Sigmoid colon (tissue), 7 donors: ENCODE measurements around the gene ESR1. TPM values are rescaled to one million over a fixed set of nuclear protein-coding genes. Genes with fewer than 3 reads are reported as not detected.
"Not testable (repeated sequence)": the region's sequence is repeated elsewhere in the genome, so short reads cannot be mapped to it uniquely, and the experiment has no call there.

Experiments used
- DNase-seq: peaks from one replicate; pipeline ENCODE4 v3.0.0-alpha.2; 2019
- H3K27ac ChIP-seq, 4 donors: fragments of 200-600 bp; sonication (generic); one replicate each; pipeline ENCODE4 v1.5.1; 2016 to 2019; ENCODE audit warnings: mild to moderate bottlenecking in 1 of 4
- H3K27me3 ChIP-seq, 3 donors: fragments of 200-600 bp; sonication (generic); one replicate each; pipeline ENCODE4 v1.5.1; 2019; ENCODE audit warnings: mild to moderate bottlenecking in 1 of 3
- H3K36me3 ChIP-seq, 4 donors: fragments of 200-600 bp; sonication (generic); one replicate each; pipeline ENCODE4 v1.5.1; 2016 to 2019
- H3K4me1 ChIP-seq, 4 donors: fragments of 200-600 bp; sonication (generic); one replicate each; pipeline ENCODE4 v1.5.1; 2017 to 2019
- H3K4me3 ChIP-seq, 4 donors: fragments of 200-600 bp; sonication (generic); one replicate each; pipeline ENCODE4 v1.5.1; 2017 to 2019; ENCODE audit warnings: mild to moderate bottlenecking in 2 of 4, moderate library complexity in 1 of 4
- H3K9me3 ChIP-seq, 4 donors: fragments of 200-600 bp in 3 of 4; sonication (generic) in 3 of 4; one replicate each; pipeline versions ENCODE4 v1.5.1 to v1.6.1; 2013 to 2019
- EP300 ChIP-seq, 4 donors: sonication (generic); formaldehyde crosslinking; IDR thresholded peaks; one replicate each; pipeline ENCODE4 v1.6.1; 2017; ENCODE audit warnings: antibody characterized with exemption in 4 of 4
- POLR2A ChIP-seq, 2 donors: fragments of 450-650 bp; IDR thresholded peaks; one replicate each; pipeline ENCODE4 v1.6.1; 2016; ENCODE audit warnings: antibody characterized with exemption in 2 of 2, mild to moderate bottlenecking in 2 of 2, moderate library complexity in 2 of 2
- POLR2AphosphoS5 ChIP-seq, 4 donors: sonication (generic); formaldehyde crosslinking; IDR thresholded peaks; one replicate each; pipeline ENCODE4 v1.6.1; 2017; ENCODE audit warnings: antibody characterized with exemption in 4 of 4
- whole genome bisulfite sequencing, 2 donors: extraction: QIAGEN DNeasy Blood & Tissue Kit; methylation state at CpG; one replicate each; pipeline ENCODE4 v1.1.7; 2013; 5-methylcytosine and 5-hydroxymethylcytosine counted together
- intact Hi-C: fragments of 100-400 bp; cut with DNase I; formaldehyde crosslinking; loops from one replicate; pipeline ENCODE4 v1.15.1; 2023
- polyA plus RNA-seq, 3 donors: library from polyadenylated mRNA; stranded (reverse); fragments of 200-250 nt; gene quantifications; one replicate each; pipeline ENCODE4 v1.2.3, GENCODE V29; 2013
- total RNA-seq, 4 donors: library from RNA; depleted of rRNA; stranded (reverse); fragments of >200 nt; gene quantifications; one replicate each; pipeline ENCODE4 v1.1.0, GENCODE V29; 2016
- TF ChIP-seq, protein P1 (sequence below), 4 experiments: fragments of 450-650 bp in 3 of 4; fragments of 200-600 bp in 1 of 4; IDR thresholded peaks; one replicate each; pipeline ENCODE4 v1.5.1; 2016 to 2019; ENCODE audit warnings: antibody characterized with exemption in 4 of 4, mild to moderate bottlenecking in 3 of 4, moderate library complexity in 2 of 4
- donor health status: healthy with polysubstance abuse.
- donor health status: Bipolar disorder and iron deficiency.
- donor health status: healthy.

ESR1 gene
- total and polyA plus RNA-seq, 7 donors, result under 0.01 to 2.2 (median 0.91) TPM; not detected in 1

DNA sequence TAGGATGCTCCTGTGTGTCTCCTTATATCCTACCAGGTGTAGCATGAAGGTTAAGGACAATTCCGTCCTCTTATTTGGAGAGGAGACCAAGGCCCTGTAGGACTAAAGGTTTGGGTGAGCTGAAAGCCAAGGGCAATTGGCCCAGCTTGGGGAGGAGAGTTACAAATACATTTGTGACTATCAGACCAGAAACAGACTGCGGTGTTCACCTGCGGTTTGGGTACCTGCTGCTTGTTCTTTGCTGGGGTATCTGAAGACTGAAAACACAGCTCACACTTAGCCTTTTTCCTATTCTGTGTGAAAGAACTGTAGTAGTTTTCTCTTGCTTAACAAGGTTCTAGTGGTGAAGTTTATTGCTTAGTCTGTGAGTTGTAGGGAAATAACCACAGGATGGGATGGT, 55.0 kb downstream of the ESR1 start:
- Histone ChIP-seq H3K4me1 (no peaks in the 10 kb centered on the region), H3K36me3 (no peaks in the 10 kb centered on the region), H3K9me3 (no peaks in the 10 kb centered on the region), H3K27ac (no peak overlapping the region), H3K4me3 (no peak overlapping the region), H3K27me3 (no peaks in the 10 kb centered on the region)
- intact Hi-C loops, result no loop called here
- no peak for DNase-seq
- 92 to 95% methylated on average over 3 of the region's 3 CpGs for WGBS, 2 donors
- no peak for TF ChIP-seq EP300 (IDR thresholded peaks at IDR 0.05)
- TF ChIP-seq POLR2A (IDR thresholded peaks at IDR 0.05), result no peak
- TF ChIP-seq, protein P1, sequence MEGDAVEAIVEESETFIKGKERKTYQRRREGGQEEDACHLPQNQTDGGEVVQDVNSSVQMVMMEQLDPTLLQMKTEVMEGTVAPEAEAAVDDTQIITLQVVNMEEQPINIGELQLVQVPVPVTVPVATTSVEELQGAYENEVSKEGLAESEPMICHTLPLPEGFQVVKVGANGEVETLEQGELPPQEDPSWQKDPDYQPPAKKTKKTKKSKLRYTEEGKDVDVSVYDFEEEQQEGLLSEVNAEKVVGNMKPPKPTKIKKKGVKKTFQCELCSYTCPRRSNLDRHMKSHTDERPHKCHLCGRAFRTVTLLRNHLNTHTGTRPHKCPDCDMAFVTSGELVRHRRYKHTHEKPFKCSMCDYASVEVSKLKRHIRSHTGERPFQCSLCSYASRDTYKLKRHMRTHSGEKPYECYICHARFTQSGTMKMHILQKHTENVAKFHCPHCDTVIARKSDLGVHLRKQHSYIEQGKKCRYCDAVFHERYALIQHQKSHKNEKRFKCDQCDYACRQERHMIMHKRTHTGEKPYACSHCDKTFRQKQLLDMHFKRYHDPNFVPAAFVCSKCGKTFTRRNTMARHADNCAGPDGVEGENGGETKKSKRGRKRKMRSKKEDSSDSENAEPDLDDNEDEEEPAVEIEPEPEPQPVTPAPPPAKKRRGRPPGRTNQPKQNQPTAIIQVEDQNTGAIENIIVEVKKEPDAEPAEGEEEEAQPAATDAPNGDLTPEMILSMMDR (IDR thresholded peaks at IDR 0.05), result no peak
- TF ChIP-seq POLR2AphosphoS5 (IDR thresholded peaks at IDR 0.05), result no peak

DNA sequence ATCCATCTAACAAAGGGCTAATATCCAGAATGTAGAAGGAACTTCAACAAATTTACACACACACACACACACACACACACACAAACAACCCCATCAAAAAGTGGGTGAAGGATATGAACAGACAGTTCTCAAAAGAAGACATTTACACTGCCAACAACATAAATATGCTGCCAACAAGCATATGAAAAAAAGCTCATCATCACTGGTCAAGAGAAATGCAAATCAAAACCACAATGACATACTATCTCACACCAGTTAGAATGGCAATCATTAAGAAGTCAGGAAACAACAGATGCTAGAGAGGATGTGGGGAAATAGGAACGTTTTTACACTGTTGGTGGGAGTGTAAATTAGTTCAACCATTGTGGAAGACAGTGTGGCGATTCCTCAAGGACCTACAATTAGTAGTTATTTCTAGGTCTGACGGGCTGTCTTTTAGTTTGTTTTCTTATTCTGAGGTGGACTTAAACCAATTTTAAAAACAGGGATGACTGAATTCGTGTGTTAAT, 59.9 kb downstream of the ESR1 start:
- H3K4me1 ChIP-seq, H3K4me3 ChIP-seq, H3K27ac ChIP-seq, DNase-seq, H3K27me3 ChIP-seq, intact Hi-C loops, H3K36me3 ChIP-seq, H3K9me3 ChIP-seq: not testable (repeated sequence)
- WGBS, 2 donors, result 49 to 58% methylated on average over 4 of the region's 4 CpGs

DNA sequence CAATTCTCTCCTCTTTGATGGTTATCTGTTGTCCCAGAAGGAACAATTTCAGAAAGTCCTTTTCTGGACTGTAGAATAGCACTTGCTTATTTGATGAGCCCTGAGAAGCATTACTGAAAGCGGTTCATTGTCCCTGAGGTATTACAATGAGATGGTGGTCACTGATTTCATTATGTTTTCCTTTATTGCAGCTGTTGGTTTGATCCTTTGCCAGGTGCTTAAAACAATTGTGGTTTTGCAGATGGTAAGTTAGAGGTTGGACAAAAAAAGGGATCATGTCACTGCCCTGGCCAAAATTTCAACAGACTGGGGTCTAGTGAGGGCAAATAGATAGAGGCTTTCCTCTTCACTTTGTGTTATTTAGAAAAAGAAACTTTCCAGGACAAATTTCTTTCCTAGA, 61.9 kb downstream of the ESR1 start:
- no peaks in the 10 kb centered on the region for H3K4me1 ChIP-seq
- intact Hi-C loops, result no loop called here
- H3K4me3 ChIP-seq, result no peak overlapping the region
- DNase-seq, result no peak
- no peaks in the 10 kb centered on the region for H3K27me3 ChIP-seq
- TF ChIP-seq, protein P1 (IDR thresholded peaks at IDR 0.05), result no peak
- TF ChIP-seq POLR2AphosphoS5 (IDR thresholded peaks at IDR 0.05) (no peak), POLR2A (IDR thresholded peaks at IDR 0.05) (no peak), EP300 (IDR thresholded peaks at IDR 0.05) (no peak)
- 78 to 83% methylated on average over 1 of the region's 1 CpG for whole genome bisulfite sequencing, 2 donors
- H3K9me3 ChIP-seq, result no peaks in the 10 kb centered on the region
- no peak overlapping the region for H3K27ac ChIP-seq
- no peaks in the 10 kb centered on the region for H3K36me3 ChIP-seq

DNA sequence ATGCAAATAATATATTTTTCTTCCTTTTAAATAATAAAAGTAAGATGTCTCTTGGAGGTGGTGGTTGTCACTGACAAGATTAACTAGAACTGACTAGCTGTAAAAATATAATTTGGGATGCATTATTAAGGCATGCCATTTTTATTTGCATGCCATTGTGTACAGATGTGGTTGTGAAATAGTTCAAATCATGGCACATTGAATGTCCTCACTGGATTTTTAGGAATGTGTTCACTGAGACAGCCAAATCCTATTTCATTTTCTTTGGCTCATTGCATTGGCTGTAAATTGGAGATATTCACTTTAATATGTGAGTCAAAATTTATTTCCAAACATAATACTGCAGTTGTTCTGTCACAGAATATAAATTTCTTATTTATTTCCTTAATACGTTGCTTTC, 62.3 kb downstream of the ESR1 start:
- 66 to 71% methylated on average over 1 of the region's 1 CpG for WGBS, 2 donors
- Histone ChIP-seq H3K27ac (no peak overlapping the region), H3K9me3 (no peaks in the 10 kb centered on the region), H3K36me3 (no peaks in the 10 kb centered on the region), H3K27me3 (no peaks in the 10 kb centered on the region), H3K4me3 (no peak overlapping the region), H3K4me1 (no peaks in the 10 kb centered on the region)
- no peak for TF ChIP-seq POLR2AphosphoS5 (IDR thresholded peaks at IDR 0.05)
- no peak for TF ChIP-seq POLR2A (IDR thresholded peaks at IDR 0.05)
- TF ChIP-seq EP300 (IDR thresholded peaks at IDR 0.05), result no peak
- TF ChIP-seq, protein P1 (IDR thresholded peaks at IDR 0.05), result no peak
- intact Hi-C loops, result no loop called here
- no peak for DNase-seq

DNA sequence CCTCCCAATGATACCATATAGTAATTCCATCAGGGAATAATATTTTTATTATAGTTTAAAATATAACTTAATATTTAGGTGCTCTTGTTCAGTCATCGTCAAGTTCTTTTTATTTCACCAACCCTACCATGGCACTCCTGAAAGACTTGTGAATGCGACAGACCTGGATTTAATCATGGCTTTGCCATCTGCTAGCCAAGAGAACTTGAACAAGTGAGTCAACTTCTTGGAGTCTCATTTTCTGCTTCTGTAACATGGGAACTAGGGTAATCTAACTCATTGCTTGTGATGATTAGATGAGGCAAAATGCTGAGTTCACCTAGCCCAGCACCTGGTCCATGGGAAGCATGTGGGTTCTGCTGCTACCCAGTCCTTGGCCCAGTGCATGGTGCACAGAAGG, 62.9 kb downstream of the ESR1 start:
- DNase-seq, result no peak
- Histone ChIP-seq H3K36me3 (no peaks in the 10 kb centered on the region), H3K27ac (no peak overlapping the region), H3K4me1 (no peaks in the 10 kb centered on the region), H3K27me3 (no peaks in the 10 kb centered on the region), H3K9me3 (no peaks in the 10 kb centered on the region), H3K4me3 (no peak overlapping the region)
- no peak for TF ChIP-seq EP300 (IDR thresholded peaks at IDR 0.05)
- no peak for TF ChIP-seq POLR2AphosphoS5 (IDR thresholded peaks at IDR 0.05)
- no peak for TF ChIP-seq POLR2A (IDR thresholded peaks at IDR 0.05)
- TF ChIP-seq, protein P1 (IDR thresholded peaks at IDR 0.05), result no peak
- 94 to 96% methylated on average over 2 of the region's 2 CpGs for whole genome bisulfite sequencing, 2 donors
- intact Hi-C loops, result no loop called here
